GM23248 (cell line): Measurements from ENCODE around the gene DDX3X.

Experiments
- EZH2 ChIP-seq: fragments of 200-600 bp; sonication (generic); IDR thresholded peaks from 2 replicates; pipeline ENCODE4 v1.6.1; 2018; ENCODE audit warnings: antibody characterized with exemption, mild to moderate bottlenecking; ENCODE audit not compliant: insufficient read depth, poor library complexity, severe bottlenecking
- EZH2phosphoT487 ChIP-seq: fragments of 200-600 bp; sonication (generic); IDR thresholded peaks from 2 replicates; pipeline ENCODE4 v1.6.1; 2018; ENCODE audit warnings: antibody characterized with exemption, moderate library complexity, mild to moderate bottlenecking, low read depth; ENCODE audit not compliant: insufficient read depth

GRCh38 chrX:41409006-41409405, 75.0 kb downstream of the DDX3X start:
- TF ChIP-seq EZH2 (no peak), EZH2phosphoT487 (no peak)
